ENCODE measurements around the gene TBC1D9B. TPM values are rescaled to one million over a fixed set of nuclear protein-coding genes. Genes with fewer than 3 reads are reported as not detected.
"Not testable (repeated sequence)": the region's sequence is repeated elsewhere in the genome, so short reads cannot be mapped to it uniquely, and the experiment has no call there.

The TBC1D9B gene
- total RNA-seq, 4 donors from 2014 or later: 97.5 to 177 (median 116) TPM

DNA sequence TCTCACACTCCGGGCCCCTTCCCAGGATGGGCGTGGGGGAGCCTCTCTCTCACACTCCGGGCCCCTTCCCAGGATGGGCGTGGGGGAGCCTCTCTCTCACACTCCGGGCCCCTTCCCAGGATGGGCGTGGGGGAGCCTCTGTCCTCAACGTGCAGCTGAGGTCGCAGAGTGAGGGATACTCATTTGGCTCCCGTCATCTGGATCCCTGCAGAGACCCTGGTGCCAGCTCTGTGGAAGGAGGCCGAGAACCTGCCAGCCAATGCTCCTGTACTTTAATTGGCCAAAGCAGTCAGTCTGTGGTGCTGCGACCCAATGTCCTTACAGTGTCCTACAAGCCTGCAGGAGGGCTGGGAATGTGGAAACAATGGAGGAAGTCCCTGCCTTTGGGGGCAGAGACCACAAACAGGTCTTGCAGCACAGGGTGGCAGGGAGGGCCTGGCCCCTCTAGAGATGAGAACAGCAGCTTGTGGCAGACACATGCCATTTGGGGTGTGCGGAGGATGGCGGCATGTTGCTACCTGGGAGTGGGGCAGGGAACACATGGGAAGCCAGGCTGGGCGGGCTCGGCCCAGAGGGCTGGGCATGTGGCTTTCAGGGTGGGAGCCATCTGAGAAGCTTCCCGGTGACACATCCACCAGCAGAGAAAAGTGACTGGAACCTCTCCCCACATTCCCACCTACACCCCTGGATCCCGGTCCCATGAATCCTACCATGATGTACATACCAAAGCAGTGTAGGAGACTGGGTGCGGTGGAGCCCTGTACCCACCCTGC, 35.5 kb downstream of the TBC1D9B start:
- DNase-seq (ENCODE audit: low spot score in 2 of 2): no peak
- no peak for TF ChIP-seq POLR2A (IDR thresholded peaks at IDR 0.05)
- TF ChIP-seq CTCF (IDR thresholded peaks at IDR 0.05): no peak
- no peak for TF ChIP-seq EP300 (IDR thresholded peaks at IDR 0.05)
- no peak for TF ChIP-seq POLR2AphosphoS5 (IDR thresholded peaks at IDR 0.05)
- Histone ChIP-seq H3K36me3 (peaks cover 88% of the 10 kb centered on the region), H3K27me3 (no peaks in the 10 kb centered on the region), H3K4me1 (no peaks in the 10 kb centered on the region), H3K9me3 (no peaks in the 10 kb centered on the region), H3K27ac (no peak overlapping the region), H3K4me3 (no peak overlapping the region)
- WGBS: 89% methylated on average over 8 of the region's 18 CpGs

DNA sequence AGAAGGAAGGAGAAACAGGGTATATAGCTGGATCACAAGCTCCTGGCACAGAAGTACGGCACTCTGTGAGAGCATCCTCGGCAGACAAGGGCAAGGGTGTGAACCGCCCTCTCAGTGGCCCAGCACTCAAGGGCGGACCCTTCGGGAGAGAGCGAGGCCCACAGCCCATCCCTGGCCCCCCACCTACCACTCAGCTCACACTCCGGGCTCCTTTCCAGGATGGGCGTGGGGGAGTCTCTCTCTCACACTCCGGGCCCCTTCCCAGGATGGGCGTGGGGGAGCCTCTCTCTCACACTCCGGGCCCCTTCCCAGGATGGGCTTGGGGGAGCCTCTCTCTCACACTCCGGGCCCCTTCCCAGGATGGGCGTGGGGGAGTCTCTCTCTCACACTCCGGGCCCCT, 36.2 kb downstream of the TBC1D9B start:
- H3K27ac ChIP-seq; H3K4me1 ChIP-seq; H3K4me3 ChIP-seq; H3K9me3 ChIP-seq; H3K27me3 ChIP-seq; DNase-seq (ENCODE audit: low spot score in 2 of 2): not testable (repeated sequence)
- WGBS: 95% methylated on average over 8 of the region's 14 CpGs
- H3K36me3 ChIP-seq: peaks cover 93% of the 10 kb centered on the region

- H3K27ac ChIP-seq: no peak overlapping the region
- DNase-seq (ENCODE audit: low spot score in 2 of 2): no peak
- H3K9me3 ChIP-seq: no peaks in the 10 kb centered on the region
- no peak overlapping the region for H3K4me3 ChIP-seq
- peaks cover 3% of the 10 kb centered on the region for H3K4me1 ChIP-seq
- H3K27me3 ChIP-seq: no peaks in the 10 kb centered on the region
- TF ChIP-seq CTCF (IDR thresholded peaks at IDR 0.05) (no peak), EP300 (IDR thresholded peaks at IDR 0.05) (no peak), POLR2AphosphoS5 (IDR thresholded peaks at IDR 0.05) (no peak), POLR2A (IDR thresholded peaks at IDR 0.05) (no peak)
- WGBS: 98% methylated on average over 3 of the region's 3 CpGs
- peaks cover 94% of the 10 kb centered on the region for H3K36me3 ChIP-seq
These were observed 36.7 kb downstream of the TBC1D9B start for GRCh38 chr5:179870952-179871351.

DNA sequence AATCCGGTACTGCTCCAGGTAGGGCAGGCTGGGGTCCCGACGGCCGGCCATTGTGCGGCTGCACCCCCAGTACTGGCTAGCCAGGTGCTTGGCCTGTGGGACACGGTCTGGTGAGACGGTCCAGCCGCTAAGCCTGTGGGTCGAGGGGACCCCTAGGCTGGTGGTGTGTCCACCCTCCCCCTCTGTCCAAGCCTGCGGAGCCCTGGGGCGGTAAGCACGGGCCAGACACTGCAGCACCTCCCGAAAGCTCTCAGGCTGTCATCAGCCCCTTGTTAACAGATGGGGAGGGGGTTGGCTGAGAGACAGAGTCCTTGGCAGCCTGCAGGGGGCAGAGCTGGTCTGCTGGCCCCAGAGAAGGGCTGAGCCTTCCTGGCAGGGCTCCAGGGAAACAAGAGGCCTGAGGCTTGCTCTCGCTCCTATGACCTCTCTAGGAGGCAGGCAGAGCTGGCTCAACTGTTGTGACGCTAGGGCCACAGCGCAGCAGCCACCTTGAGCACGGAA, 37.2 kb downstream of the TBC1D9B start:
- Histone ChIP-seq H3K4me1 (peaks cover 3% of the 10 kb centered on the region), H3K9me3 (no peaks in the 10 kb centered on the region), H3K27ac (no peak overlapping the region), H3K36me3 (peaks cover 94% of the 10 kb centered on the region), H3K27me3 (no peaks in the 10 kb centered on the region), H3K4me3 (no peak overlapping the region)
- DNase-seq (ENCODE audit: low spot score in 2 of 2): no peak
- 92% methylated on average over 8 of the region's 17 CpGs for WGBS
- TF ChIP-seq CTCF (IDR thresholded peaks at IDR 0.05): peak in 1 of 2 donors; percentile 28
- TF ChIP-seq POLR2AphosphoS5 (IDR thresholded peaks at IDR 0.05): no peak

- Histone ChIP-seq H3K4me1 (peaks cover 3% of the 10 kb centered on the region), H3K27me3 (no peaks in the 10 kb centered on the region), H3K27ac (no peak overlapping the region), H3K9me3 (no peaks in the 10 kb centered on the region), H3K36me3 (peaks cover 97% of the 10 kb centered on the region), H3K4me3 (no peak overlapping the region)
- no CpG with 5 or more reads among the region's 16 CpGs for WGBS
- DNase-seq (ENCODE audit: low spot score in 2 of 2): no peak
- no peak for TF ChIP-seq EP300 (IDR thresholded peaks at IDR 0.05)
- TF ChIP-seq POLR2AphosphoS5 (IDR thresholded peaks at IDR 0.05): no peak
- no peak for TF ChIP-seq CTCF (IDR thresholded peaks at IDR 0.05)
- TF ChIP-seq POLR2A (IDR thresholded peaks at IDR 0.05): no peak
These were observed 37.9 kb downstream of the TBC1D9B start for GRCh38 chr5:179869641-179870402.
